Measurements from ENCODE around the gene TFB1M.
"Not testable (repeated sequence)": the region's sequence is repeated elsewhere in the genome, so short reads cannot be mapped to it uniquely, and the experiment has no call there.

The TFB1M gene

GRCh38 chr6:155235087-155235486, 79.2 kb downstream of the TFB1M start:
- no peak for DNase-seq (ENCODE audit: low spot score)

- no peak for DNase-seq (ENCODE audit: low spot score)
Observed at GRCh38 chr6:155234687-155235086, 79.6 kb downstream of the TFB1M start.

GRCh38 chr6:155234167-155234566, 80.1 kb downstream of the TFB1M start:
- DNase-seq (ENCODE audit: low spot score), result no peak

GRCh38 chr6:155232848-155233247, 81.4 kb downstream of the TFB1M start:
- no peak for DNase-seq (ENCODE audit: low spot score)

- DNase-seq (ENCODE audit: low spot score), result not testable (repeated sequence)
Observed at GRCh38 chr6:155230975-155231374, 83.3 kb downstream of the TFB1M start.

- no peak for DNase-seq (ENCODE audit: low spot score)
Observed at GRCh38 chr6:155228546-155229166, 85.6 kb downstream of the TFB1M start.

GRCh38 chr6:155227046-155227445, 87.2 kb downstream of the TFB1M start:
- no peak for DNase-seq (ENCODE audit: low spot score)

GRCh38 chr6:155224618-155225017, 89.7 kb downstream of the TFB1M start:
- no peak for DNase-seq (ENCODE audit: low spot score)

- DNase-seq (ENCODE audit: low spot score), result no peak
Observed at GRCh38 chr6:155223646-155224451, 90.4 kb downstream of the TFB1M start.

- no peak for DNase-seq (ENCODE audit: low spot score)
Observed at GRCh38 chr6:155222506-155222905, 91.8 kb downstream of the TFB1M start.

- DNase-seq (ENCODE audit: low spot score), result no peak
Observed at GRCh38 chr6:155221086-155221485, 93.2 kb downstream of the TFB1M start.

GRCh38 chr6:155219858-155220301, 94.4 kb downstream of the TFB1M start:
- DNase-seq (ENCODE audit: low spot score), result no peak

GRCh38 chr6:155219299-155219698, 95.0 kb downstream of the TFB1M start:
- DNase-seq (ENCODE audit: low spot score), result no peak

GRCh38 chr6:155218711-155219110, 95.6 kb downstream of the TFB1M start:
- not testable (repeated sequence) for DNase-seq (ENCODE audit: low spot score)

- no peak for DNase-seq (ENCODE audit: low spot score)
Observed at GRCh38 chr6:155216312-155217046, 97.8 kb downstream of the TFB1M start.

GRCh38 chr6:155215906-155216305, 98.4 kb downstream of the TFB1M start:
- DNase-seq (ENCODE audit: low spot score), result no peak

GRCh38 chr6:155213611-155214372, 100.5 kb downstream of the TFB1M start:
- DNase-seq (ENCODE audit: low spot score), result no peak

- DNase-seq (ENCODE audit: low spot score), result no peak
Observed at GRCh38 chr6:155212616-155213380, 101.5 kb downstream of the TFB1M start.

GRCh38 chr6:155212106-155212505, 102.2 kb downstream of the TFB1M start:
- no peak for DNase-seq (ENCODE audit: low spot score)

- no peak for DNase-seq (ENCODE audit: low spot score)
Observed at GRCh38 chr6:155207223-155207622, 107.1 kb downstream of the TFB1M start.

Data from D341Med (cell line).